C4-2B (cell line): ENCODE data around the gene SIK3.

Experiments
- H3K27ac ChIP-seq: fragments of 450-650 bp; 2 replicates; pipeline ENCODE4 v1.5.1; 2017
- ZFX ChIP-seq: fragments of 450-650 bp; IDR thresholded peaks from 2 replicates; pipeline ENCODE4 v1.6.1; 2017
- TF ChIP-seq, protein P1 (sequence below): fragments of 450-650 bp; conservative IDR thresholded peaks from 2 replicates; pipeline ENCODE4 v1.5.1; 2017; ENCODE audit warnings: mild to moderate bottlenecking

The SIK3 gene

DNA sequence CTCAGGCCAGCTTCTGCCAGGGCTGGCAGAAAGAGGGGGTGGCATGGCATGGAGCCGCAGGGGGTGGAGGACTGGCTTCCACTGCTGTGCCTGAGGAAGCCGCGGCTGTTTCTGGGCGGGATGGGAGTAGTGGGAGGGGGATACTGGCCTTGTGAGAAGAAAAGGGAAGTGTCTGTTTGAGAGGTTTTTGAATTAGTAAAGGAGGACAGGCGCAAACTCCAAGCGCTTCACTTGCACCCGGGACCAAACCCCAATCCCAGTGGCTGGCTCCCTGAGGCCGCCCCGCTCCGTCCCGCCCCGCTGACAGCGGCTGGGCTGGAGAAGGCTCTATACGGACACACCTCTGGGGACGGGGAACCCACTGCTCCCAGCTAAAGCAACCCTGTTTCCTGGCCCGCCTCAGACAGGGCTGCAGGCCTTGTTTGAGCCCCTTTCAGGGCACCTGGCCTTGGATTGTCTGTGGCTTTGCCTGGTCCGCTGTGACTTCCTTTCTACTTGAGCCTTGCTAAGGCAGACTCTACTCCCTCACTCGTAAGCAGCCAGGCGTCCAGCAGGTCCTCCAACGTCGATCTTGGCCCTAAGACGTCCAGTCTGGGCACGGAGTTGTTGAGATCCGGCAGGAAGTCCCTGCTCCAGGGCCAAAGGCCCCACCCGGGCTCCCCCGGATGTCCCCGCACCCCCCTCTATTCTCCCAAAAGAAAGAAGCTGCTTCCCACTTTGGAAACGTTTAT lies 263.0 kb downstream of the SIK3 start:
- peak overlapping the region; percentile 63 for H3K27ac ChIP-seq
- TF ChIP-seq, protein P1, sequence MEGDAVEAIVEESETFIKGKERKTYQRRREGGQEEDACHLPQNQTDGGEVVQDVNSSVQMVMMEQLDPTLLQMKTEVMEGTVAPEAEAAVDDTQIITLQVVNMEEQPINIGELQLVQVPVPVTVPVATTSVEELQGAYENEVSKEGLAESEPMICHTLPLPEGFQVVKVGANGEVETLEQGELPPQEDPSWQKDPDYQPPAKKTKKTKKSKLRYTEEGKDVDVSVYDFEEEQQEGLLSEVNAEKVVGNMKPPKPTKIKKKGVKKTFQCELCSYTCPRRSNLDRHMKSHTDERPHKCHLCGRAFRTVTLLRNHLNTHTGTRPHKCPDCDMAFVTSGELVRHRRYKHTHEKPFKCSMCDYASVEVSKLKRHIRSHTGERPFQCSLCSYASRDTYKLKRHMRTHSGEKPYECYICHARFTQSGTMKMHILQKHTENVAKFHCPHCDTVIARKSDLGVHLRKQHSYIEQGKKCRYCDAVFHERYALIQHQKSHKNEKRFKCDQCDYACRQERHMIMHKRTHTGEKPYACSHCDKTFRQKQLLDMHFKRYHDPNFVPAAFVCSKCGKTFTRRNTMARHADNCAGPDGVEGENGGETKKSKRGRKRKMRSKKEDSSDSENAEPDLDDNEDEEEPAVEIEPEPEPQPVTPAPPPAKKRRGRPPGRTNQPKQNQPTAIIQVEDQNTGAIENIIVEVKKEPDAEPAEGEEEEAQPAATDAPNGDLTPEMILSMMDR, result no peak
- no peak for TF ChIP-seq ZFX

- H3K27ac ChIP-seq, result peak overlapping the region; percentile 63; the same call in 1 of the 2 replicates
Observed at GRCh38 chr11:116834535-116835041, 263.6 kb downstream of the SIK3 start.

GRCh38 chr11:116833816-116834534 lies 264.3 kb downstream of the SIK3 start:
- no peak overlapping the region for H3K27ac ChIP-seq
- TF ChIP-seq, protein P1, result no peak
- no peak for TF ChIP-seq ZFX

DNA sequence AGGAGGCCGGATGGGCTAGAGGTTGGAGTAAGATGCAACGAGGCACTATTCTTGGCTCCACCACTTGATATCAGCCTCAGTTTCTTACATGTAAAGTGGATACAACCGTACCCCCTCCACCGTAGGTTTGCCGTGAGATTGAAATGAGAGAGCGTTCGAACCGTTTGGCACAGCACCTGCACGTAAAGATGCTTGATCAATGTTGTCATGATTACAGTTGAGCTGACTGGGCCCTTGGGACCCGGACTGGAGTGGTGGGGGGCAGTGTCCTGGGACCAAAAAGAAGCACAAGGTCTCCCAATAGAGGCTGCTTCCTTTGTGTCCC lies 264.8 kb downstream of the SIK3 start:
- H3K27ac ChIP-seq, result no peak overlapping the region
- TF ChIP-seq, protein P1, result no peak
- TF ChIP-seq ZFX, result no peak

DNA sequence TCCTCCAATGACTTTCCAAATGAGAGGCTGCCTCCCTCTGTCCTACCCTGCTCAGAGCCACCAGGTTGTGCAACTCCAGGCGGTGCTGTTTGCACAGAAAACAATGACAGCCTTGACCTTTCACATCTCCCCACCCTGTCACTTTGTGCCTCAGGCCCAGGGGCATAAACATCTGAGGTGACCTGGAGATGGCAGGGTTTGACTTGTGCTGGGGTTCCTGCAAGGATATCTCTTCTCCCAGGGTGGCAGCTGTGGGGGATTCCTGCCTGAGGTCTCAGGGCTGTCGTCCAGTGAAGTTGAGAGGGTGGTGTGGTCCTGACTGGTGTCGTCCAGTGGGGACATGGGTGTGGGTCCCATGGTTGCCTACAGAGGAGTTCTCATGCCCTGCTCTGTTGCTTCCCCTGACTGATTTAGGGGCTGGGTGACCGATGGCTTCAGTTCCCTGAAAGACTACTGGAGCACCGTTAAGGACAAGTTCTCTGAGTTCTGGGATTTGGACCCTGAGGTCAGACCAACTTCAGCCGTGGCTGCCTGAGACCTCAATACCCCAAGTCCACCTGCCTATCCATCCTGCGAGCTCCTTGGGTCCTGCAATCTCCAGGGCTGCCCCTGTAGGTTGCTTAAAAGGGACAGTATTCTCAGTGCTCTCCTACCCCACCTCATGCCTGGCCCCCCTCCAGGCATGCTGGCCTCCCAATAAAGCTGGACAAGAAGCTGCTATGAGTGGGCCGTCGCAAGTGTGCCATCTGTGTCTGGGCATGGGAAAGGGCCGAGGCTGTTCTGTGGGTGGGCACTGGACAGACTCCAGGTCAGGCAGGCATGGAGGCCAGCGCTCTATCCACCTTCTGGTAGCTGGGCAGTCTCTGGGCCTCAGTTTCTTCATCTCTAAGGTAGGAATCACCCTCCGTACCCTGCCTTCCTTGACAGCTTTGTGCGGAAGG lies 265.6 kb downstream of the SIK3 start:
- TF ChIP-seq, protein P1, result no peak
- no peak for TF ChIP-seq ZFX
- no peak overlapping the region for H3K27ac ChIP-seq

- H3K27ac ChIP-seq, result no peak overlapping the region
- no peak for TF ChIP-seq ZFX
- TF ChIP-seq, protein P1, result no peak
Observed at GRCh38 chr11:116831790-116832349, 266.4 kb downstream of the SIK3 start.

DNA sequence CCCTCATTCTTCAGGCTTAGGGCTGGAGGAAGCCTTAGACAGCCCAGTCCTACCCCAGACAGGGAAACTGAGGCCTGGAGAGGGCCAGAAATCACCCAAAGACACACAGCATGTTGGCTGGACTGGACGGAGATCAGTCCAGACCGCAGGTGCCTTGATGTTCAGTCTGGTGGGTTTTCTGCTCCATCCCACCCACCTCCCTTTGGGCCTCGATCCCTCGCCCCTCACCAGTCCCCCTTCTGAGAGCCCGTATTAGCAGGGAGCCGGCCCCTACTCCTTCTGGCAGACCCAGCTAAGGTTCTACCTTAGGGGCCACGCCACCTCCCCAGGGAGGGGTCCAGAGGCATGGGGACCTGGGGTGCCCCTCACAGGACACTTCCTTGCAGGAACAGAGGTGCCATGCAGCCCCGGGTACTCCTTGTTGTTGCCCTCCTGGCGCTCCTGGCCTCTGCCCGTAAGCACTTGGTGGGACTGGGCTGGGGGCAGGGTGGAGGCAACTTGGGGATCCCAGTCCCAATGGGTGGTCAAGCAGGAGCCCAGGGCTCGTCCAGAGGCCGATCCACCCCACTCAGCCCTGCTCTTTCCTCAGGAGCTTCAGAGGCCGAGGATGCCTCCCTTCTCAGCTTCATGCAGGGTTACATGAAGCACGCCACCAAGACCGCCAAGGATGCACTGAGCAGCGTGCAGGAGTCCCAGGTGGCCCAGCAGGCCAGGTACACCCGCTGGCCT lies 267.9 kb downstream of the SIK3 start:
- no peak overlapping the region for H3K27ac ChIP-seq
- TF ChIP-seq, protein P1, result no peak
- TF ChIP-seq ZFX, result no peak
